K562 (cell line): ENCODE data around the gene LUC7L. TPM values are rescaled to one million over a fixed set of nuclear protein-coding genes. Genes with fewer than 3 reads are reported as not detected.

Experiments used
- BHLHE40 ChIP-seq: IDR thresholded peaks from 2 replicates; pipeline ENCODE4 v1.6.1; 2011; ENCODE audit warnings: low read length, improper control_type of control experiment
- CBFA2T3 ChIP-seq: fragments of 450-650 bp; IDR thresholded peaks from 2 replicates; pipeline ENCODE4 v1.6.1; 2017
- DMBX1 ChIP-seq: fragments of 250-450 bp; sonication (Bioruptor Pico); IDR thresholded peaks from 2 replicates; pipeline ENCODE4 v1.8.0; 2022; ENCODE audit warnings: inconsistent platforms, mild to moderate bottlenecking, moderate library complexity, borderline replicate concordance
- EP300 ChIP-seq: IDR thresholded peaks from 2 replicates; pipeline ENCODE4 v1.6.1; 2012; ENCODE audit warnings: low read length, improper control_type of control experiment
- FOSL1 ChIP-seq: fragments of 200-800 bp; sonication (Bioruptor generic); conservative IDR thresholded peaks from 2 replicates; pipeline ENCODE4 v1.6.1; 2016; ENCODE audit warnings: missing genetic modification characterization, missing compliant biosample characterization
- HDAC2 ChIP-seq: fragments of 450-650 bp; IDR thresholded peaks from 2 replicates; pipeline ENCODE4 v1.6.1; 2016; ENCODE audit warnings: mild to moderate bottlenecking
- ID3 ChIP-seq, 2 experiments: fragments of 250-450 bp in 1 of 2; fragments of 450-650 bp in 1 of 2; sonication (Bioruptor Pico) in 1 of 2; IDR thresholded peaks; 2 replicates each; pipeline versions ENCODE4 v1.6.1 to v1.8.0; 2016 to 2021; ENCODE audit warnings: mild to moderate bottlenecking in 2 of 2, moderate library complexity in 2 of 2, missing compliant biosample characterization in 1 of 2, missing genetic modification characterization in 1 of 2
- JUNB ChIP-seq: fragments of 450-650 bp; formaldehyde crosslinking; conservative IDR thresholded peaks from 2 replicates; pipeline ENCODE4 v1.4.0; 2020; ENCODE audit warnings: mild to moderate bottlenecking
- NCOR1 ChIP-seq: fragments of 450-650 bp; IDR thresholded peaks from 2 replicates; pipeline ENCODE4 v1.6.1; 2016; ENCODE audit warnings: mild to moderate bottlenecking, moderate library complexity
- OTX1 ChIP-seq: fragments of 450-650 bp; formaldehyde crosslinking; IDR thresholded peaks from 2 replicates; pipeline ENCODE4 v1.4.0; 2022; ENCODE audit warnings: mild to moderate bottlenecking
- PURB ChIP-seq: sonication (generic); formaldehyde crosslinking; IDR thresholded peaks from 2 replicates; pipeline ENCODE4 v1.9.0; 2021; ENCODE audit warnings: low read depth, mild to moderate bottlenecking, missing genetic modification reagents
- SETDB1 ChIP-seq: IDR thresholded peaks from one replicate; pipeline ENCODE4 v1.6.1; 2012; ENCODE audit warnings: low read length, control low read depth, inconsistent platforms
- THRAP3 ChIP-seq: fragments of 450-650 bp; IDR thresholded peaks from 2 replicates; pipeline ENCODE4 v1.6.1; 2016; ENCODE audit warnings: mild to moderate bottlenecking, inconsistent platforms, borderline replicate concordance
- THRB ChIP-seq: fragments of 450-650 bp; formaldehyde crosslinking; conservative IDR thresholded peaks from 2 replicates; pipeline ENCODE4 v1.4.0; 2022; ENCODE audit warnings: mild to moderate bottlenecking, missing genetic modification characterization
- ZNF354B ChIP-seq: fragments of 250-450 bp; sonication (Bioruptor Pico); IDR thresholded peaks from 2 replicates; pipeline ENCODE4 v1.4.0; 2020
- ZNF57 ChIP-seq: fragments of 450-650 bp; formaldehyde crosslinking; IDR thresholded peaks from 2 replicates; pipeline ENCODE4 v1.4.0; 2020; ENCODE audit warnings: mild to moderate bottlenecking, moderate library complexity
- ZNF830 ChIP-seq: fragments of 250-450 bp; sonication (Bioruptor Pico); IDR thresholded peaks from 2 replicates; pipeline ENCODE4 v1.5.0; 2021; ENCODE audit warnings: mild to moderate bottlenecking
- polyA plus RNA-seq, 8 experiments: library from polyadenylated mRNA; depleted of rRNA in 4 of 8; stranded (reverse) in 5 of 8; unstranded in 3 of 8; fragments of >200 nt; fragmentation: Nextera tagmentation in 2 of 8; fragmentation: Illumina TruSeq in 1 of 8; extraction: Ambion mirVana in 2 of 8; extraction: Trizol in 1 of 8; gene quantifications; 2 replicates each; pipeline versions ENCODE4 v1.2.1 to v1.2.3, GENCODE V29; 2011 to 2014; ENCODE audit warnings: inconsistent platforms in 1 of 8, missing spikeins in 1 of 8
- total RNA-seq, 7 experiments: library from RNA; depleted of rRNA in 6 of 7; stranded (reverse); fragments of >200 nt in 6 of 7; fragmentation: Illumina TruSeq in 2 of 7; extraction: Trizol in 2 of 7; gene quantifications; 2 replicates each; pipeline versions ENCODE4 v1.2.1 to v1.2.3, GENCODE V29; 2011 to 2021; ENCODE audit warnings: low replicate concordance in 1 of 7
- TF ChIP-seq, protein P1 (sequence below), 2 experiments: IDR thresholded peaks; 2 replicates each; pipeline ENCODE4 v1.6.1; 2011; ENCODE audit warnings: borderline replicate concordance in 1 of 2, control low read depth in 1 of 2, low read depth in 1 of 2, low read length in 1 of 2, mild to moderate bottlenecking in 1 of 2, mixed read lengths in 1 of 2, moderate library complexity in 1 of 2; ENCODE audit not compliant: insufficient read depth in 1 of 2, insufficient read length in 1 of 2, poor library complexity in 1 of 2, severe bottlenecking in 1 of 2; ENCODE audit errors: extremely low read depth in 1 of 2
- TF ChIP-seq, protein P2 (sequence below): fragments of 250-450 bp; sonication (Bioruptor Pico); IDR thresholded peaks from 2 replicates; pipeline ENCODE4 v1.8.0; 2022; ENCODE audit warnings: moderate library complexity, mild to moderate bottlenecking, inconsistent platforms
- TF ChIP-seq, protein P3 (sequence below): sonication (generic); formaldehyde crosslinking; IDR thresholded peaks from 2 replicates; pipeline ENCODE4 v1.8.1; 2023; ENCODE audit warnings: mild to moderate bottlenecking, missing genetic modification reagents, moderate library complexity

Gene LUC7L
- total and polyA plus RNA-seq, 9 of the 15 experiments (the other 6 are each of a cell fraction or from before 2014, with no cell fraction given): 1.7 to 93.3 (median 59.5) TPM

DNA sequence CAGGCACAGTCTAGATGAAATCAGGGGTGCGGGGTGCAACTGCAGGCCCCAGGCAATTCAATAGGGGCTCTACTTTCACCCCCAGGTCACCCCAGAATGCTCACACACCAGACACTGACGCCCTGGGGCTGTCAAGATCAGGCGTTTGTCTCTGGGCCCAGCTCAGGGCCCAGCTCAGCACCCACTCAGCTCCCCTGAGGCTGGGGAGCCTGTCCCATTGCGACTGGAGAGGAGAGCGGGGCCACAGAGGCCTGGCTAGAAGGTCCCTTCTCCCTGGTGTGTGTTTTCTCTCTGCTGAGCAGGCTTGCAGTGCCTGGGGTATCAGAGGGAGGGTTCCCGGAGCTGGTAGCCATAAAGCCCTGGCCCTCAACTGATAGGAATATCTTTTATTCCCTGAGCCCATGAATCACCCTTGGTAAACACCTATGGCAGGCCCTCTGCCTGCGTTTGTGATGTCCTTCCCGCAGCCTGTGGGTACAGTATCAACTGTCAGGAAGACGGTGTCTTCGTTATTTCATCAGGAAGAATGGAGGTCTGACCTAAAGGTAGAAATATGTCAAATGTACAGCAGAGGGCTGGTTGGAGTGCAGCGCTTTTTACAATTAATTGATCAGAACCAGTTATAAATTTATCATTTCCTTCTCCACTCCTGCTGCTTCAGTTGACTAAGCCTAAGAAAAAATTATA is 51.1 kb downstream of the LUC7L start (continued):
- TF ChIP-seq, protein P1, sequence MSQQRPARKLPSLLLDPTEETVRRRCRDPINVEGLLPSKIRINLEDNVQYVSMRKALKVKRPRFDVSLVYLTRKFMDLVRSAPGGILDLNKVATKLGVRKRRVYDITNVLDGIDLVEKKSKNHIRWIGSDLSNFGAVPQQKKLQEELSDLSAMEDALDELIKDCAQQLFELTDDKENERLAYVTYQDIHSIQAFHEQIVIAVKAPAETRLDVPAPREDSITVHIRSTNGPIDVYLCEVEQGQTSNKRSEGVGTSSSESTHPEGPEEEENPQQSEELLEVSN (IDR thresholded peaks at IDR 0.05; ENCODE audit: borderline replicate concordance in 1 of 2, extremely low read depth in 1 of 2, insufficient read depth in 1 of 2, insufficient read length in 1 of 2, low read depth in 1 of 2, low read length in 1 of 2, poor library complexity in 1 of 2, severe bottlenecking in 1 of 2): no peak
- TF ChIP-seq OTX1 (CRISPR knock-in tag) (no peak), SETDB1 (no peak), NCOR1 (peak; percentile 53; the same call in 1 of the 2 replicates), ID3 (CRISPR knock-in tag; IDR thresholded peaks at IDR 0.05) (no peak), ID3 (tag; IDR thresholded peaks at IDR 0.05) (no peak), BHLHE40 (no peak), CBFA2T3 (peak; percentile 68), JUNB (CRISPR knock-in tag) (no peak), ZNF830 (CRISPR knock-in tag) (no peak), EP300 (peak; percentile 49; the same call in 1 of the 2 replicates), ZNF57 (no peak), THRAP3 (no peak), FOSL1 (peak; percentile 41; the same call in 1 of the 2 replicates), HDAC2 (no peak), ZNF354B (CRISPR knock-in tag) (no peak), DMBX1 (CRISPR knock-in tag) (no peak), THRB (CRISPR knock-in tag) (no peak), PURB (CRISPR knock-in tag) (no peak)
- TF ChIP-seq, protein P2, sequence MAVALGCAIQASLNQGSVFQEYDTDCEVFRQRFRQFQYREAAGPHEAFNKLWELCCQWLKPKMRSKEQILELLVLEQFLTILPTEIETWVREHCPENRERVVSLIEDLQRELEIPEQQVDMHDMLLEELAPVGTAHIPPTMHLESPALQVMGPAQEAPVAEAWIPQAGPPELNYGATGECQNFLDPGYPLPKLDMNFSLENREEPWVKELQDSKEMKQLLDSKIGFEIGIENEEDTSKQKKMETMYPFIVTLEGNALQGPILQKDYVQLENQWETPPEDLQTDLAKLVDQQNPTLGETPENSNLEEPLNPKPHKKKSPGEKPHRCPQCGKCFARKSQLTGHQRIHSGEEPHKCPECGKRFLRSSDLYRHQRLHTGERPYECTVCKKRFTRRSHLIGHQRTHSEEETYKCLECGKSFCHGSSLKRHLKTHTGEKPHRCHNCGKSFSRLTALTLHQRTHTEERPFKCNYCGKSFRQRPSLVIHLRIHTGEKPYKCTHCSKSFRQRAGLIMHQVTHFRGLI (CRISPR knock-in tag): no peak
- TF ChIP-seq, protein P3, sequence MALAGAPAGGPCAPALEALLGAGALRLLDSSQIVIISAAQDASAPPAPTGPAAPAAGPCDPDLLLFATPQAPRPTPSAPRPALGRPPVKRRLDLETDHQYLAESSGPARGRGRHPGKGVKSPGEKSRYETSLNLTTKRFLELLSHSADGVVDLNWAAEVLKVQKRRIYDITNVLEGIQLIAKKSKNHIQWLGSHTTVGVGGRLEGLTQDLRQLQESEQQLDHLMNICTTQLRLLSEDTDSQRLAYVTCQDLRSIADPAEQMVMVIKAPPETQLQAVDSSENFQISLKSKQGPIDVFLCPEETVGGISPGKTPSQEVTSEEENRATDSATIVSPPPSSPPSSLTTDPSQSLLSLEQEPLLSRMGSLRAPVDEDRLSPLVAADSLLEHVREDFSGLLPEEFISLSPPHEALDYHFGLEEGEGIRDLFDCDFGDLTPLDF (CRISPR knock-in tag): no peak
